GM12873 (cell line): ENCODE measurements around the gene GPX1.

Experiments
- CTCF ChIP-seq: IDR thresholded peaks from 2 replicates; pipeline ENCODE4 v1.5.1; 2012; ENCODE audit warnings: low read depth, mild to moderate bottlenecking, moderate library complexity, low read length, control low read depth; ENCODE audit not compliant: insufficient read depth; ENCODE audit errors: missing control alignments

GPX1 gene

DNA sequence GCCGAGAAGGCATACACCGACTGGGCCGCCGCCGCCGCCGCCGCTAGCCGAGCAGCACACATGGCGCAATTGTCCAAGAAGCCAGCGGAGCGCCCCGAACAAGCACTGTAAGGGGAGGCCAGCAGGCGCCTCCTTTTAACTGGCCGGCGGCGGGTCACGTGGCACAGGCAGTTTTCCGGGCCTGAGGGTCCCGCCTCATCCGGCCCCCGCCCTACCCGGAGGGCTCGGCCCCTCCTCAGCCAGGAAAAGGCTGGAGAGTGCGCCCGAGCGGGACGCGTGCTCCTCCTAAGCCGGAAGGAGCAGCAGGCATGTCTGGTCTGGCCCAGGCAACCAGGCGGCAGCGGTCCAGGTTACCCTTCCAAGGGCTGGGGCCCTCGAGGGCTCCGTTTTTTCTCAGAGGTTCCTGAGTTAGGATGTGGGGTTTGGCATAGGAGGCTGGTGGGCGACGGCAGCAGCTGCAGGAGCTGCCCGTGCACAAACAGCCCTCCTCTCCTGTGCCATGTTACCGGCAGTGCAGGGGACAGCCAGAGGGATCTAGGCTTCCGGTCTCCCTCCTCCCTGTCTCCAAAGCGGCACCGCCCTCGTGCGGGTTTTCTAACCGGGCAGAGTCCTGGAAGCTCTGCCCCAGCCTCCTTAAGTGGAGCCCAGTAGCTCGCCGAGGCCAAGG is at the start of gene GPX1:
Gene GPX1 (minus strand): TSS at position 137 of the 667 bp plus-strand sequence. CDS start 75 bp downstream, at position 62.
- no peak for TF ChIP-seq CTCF

DNA sequence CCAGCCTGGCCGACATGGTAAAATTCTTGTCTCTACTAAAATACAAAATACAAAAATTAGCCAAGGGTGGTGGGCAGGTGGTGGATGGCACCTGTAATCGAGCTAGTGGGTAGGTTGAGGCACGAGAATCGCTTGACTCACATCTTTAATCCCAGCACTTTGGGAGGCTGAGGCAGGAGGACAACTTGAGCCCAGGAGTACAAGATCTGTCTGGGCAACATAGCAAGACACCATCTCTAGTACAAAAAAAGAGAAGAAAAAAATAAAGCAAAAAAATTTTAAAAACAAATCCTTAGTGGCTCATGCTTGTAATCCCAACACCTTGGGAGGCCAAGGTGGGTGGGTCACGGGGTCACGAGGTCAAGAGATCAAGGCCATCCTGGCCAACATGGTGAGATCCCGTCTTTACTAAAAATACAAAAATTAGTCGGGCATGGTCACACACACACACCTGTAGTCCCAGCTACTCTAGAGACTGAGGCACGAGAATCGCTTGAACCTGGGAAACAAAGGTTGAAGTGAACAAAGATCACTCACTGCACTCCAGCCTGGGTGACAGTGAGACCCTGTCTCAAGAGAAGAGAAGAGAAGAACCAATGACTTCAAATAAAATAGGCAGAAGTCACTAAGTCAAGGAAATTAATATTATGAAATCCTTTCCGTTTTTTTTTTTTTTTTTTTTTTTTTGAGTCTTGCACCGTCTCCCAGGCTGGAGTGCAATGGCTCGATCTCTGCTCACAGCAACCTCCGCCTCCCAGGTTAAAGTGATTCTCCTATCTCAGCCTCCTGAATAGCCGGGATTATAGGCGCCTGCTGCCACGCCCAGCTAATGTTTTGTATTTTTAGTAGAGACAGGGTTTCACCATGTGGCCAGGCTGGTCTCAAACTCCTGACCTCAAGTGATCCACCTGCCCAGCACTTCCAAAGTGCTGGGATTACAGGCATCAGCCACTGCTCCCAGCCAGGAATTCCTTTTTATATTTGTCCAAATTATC is 48.7 kb upstream of the GPX1 start:
- TF ChIP-seq CTCF, result no peak

- TF ChIP-seq CTCF, result no peak
Observed at GRCh38 chr3:49403891-49404290, 45.7 kb upstream of the GPX1 start.

GRCh38 chr3:49401766-49402165 is 43.6 kb upstream of the GPX1 start:
- TF ChIP-seq CTCF, result no peak

GRCh38 chr3:49399461-49399860 is 41.3 kb upstream of the GPX1 start:
- no peak for TF ChIP-seq CTCF

DNA sequence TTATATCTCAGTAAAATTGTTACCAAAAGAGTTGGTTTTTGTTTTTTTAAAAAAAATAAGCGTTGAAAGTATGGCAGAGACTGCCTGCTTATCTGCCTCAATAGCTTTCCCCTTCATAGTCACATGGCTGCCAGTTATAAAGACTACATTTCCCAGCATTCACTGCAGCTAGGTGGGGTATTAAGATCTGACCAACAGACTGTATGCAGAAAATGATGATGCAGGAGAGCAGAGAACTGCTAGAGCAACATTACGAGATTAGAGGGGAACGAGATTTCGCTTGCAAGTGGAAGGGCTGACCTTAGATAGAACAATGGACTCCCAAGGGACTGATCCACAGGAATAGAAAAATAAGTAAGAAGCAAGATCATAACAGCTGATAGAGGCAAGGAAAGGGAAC is 39.3 kb upstream of the GPX1 start:
- TF ChIP-seq CTCF, result no peak

DNA sequence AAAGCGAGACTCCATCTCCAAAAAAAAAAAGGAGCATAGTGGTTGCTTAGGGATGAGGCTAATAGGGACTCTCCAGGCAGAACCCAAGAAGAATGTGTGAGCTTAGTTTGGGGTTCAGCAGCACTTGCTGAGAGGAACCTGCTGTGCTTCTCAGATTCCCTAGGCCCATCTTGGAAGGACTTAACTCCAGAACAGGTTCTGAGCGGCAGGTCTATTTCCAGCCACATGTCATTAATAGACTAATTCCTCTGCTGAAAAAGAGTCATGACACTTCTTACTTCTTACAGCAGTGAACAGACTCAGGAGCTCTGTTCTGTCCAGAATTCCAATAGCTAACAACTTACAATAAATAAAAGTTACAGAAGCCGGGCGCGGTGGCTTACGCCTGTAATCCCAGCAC is 31.1 kb upstream of the GPX1 start:
- TF ChIP-seq CTCF, result no peak
